Glutamatergic neuron (in vitro differentiated cells): ENCODE measurements around the gene PLCG2. TPM values are rescaled to one million over a fixed set of nuclear protein-coding genes. Genes with fewer than 3 reads are reported as not detected.

Source experiments
- DNase-seq: peaks from one replicate; pipeline ENCODE4 v3.0.0; 2022
- H3K27ac Mint-ChIP-seq: one replicate; pipeline ENCODE4 v1.8.0; 2020; ENCODE audit warnings: mild to moderate bottlenecking, mixed read lengths, inconsistent platforms; ENCODE audit not compliant: unreplicated experiment
- H3K27me3 Mint-ChIP-seq: one replicate; pipeline ENCODE4 v1.8.0; 2020; ENCODE audit warnings: mild to moderate bottlenecking, moderate library complexity, mixed read lengths, inconsistent platforms; ENCODE audit not compliant: unreplicated experiment
- H3K36me3 Mint-ChIP-seq: one replicate; pipeline ENCODE4 v1.8.0; 2020; ENCODE audit warnings: mild to moderate bottlenecking, mixed read lengths, inconsistent platforms; ENCODE audit not compliant: unreplicated experiment
- H3K4me1 Mint-ChIP-seq: one replicate; pipeline ENCODE4 v1.8.0; 2020; ENCODE audit warnings: mild to moderate bottlenecking, low read depth, mixed read lengths, inconsistent platforms; ENCODE audit not compliant: unreplicated experiment
- H3K4me3 Mint-ChIP-seq: one replicate; pipeline ENCODE4 v1.8.0; 2020; ENCODE audit warnings: mild to moderate bottlenecking, mixed read lengths, inconsistent platforms; ENCODE audit not compliant: unreplicated experiment
- H3K9me3 Mint-ChIP-seq: one replicate; pipeline ENCODE4 v1.8.0; 2020; ENCODE audit warnings: mild to moderate bottlenecking, moderate library complexity, mixed read lengths, inconsistent platforms; ENCODE audit not compliant: unreplicated experiment
- total RNA-seq: library from RNA; stranded (reverse); fragmentation: NEBNext Ultra II Directional; extraction: Animal tissue kit (Norgen Biotek cat#: 25700); gene quantifications from one replicate; pipeline ENCODE4 v1.2.1, GENCODE V29; 2021; ENCODE audit not compliant: unreplicated experiment
- TF ChIP-seq, protein P1 (sequence below): fragments of 200-600 bp; sonication (generic); IDR thresholded peaks from one replicate; pipeline ENCODE4 v1.5.0; 2021; ENCODE audit not compliant: partially characterized antibody, unreplicated experiment

Gene PLCG2
- total RNA-seq, 1 donor from 2014 or later: 0.49 TPM

DNA sequence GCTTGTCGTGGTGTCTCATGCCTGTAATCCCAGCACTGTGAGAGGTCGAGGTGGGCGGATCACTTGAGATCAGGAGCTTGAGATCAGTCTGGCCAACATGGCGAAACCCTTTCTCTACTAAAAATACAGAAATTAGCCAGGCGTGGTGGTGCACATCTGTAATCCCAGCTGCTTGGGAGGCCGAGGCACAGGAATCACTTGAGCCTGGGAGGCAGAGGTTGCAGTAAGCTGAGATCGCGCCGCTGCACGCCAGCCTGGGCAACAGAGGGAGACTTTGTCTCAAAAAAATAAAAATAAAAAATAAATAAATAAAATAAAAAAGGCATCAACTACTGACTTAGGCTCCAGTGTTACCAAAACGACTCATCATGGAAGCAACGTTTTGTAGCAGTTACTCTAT, 115.5 kb downstream of the PLCG2 start:
- DNase-seq: no peak
- TF ChIP-seq, protein P1, sequence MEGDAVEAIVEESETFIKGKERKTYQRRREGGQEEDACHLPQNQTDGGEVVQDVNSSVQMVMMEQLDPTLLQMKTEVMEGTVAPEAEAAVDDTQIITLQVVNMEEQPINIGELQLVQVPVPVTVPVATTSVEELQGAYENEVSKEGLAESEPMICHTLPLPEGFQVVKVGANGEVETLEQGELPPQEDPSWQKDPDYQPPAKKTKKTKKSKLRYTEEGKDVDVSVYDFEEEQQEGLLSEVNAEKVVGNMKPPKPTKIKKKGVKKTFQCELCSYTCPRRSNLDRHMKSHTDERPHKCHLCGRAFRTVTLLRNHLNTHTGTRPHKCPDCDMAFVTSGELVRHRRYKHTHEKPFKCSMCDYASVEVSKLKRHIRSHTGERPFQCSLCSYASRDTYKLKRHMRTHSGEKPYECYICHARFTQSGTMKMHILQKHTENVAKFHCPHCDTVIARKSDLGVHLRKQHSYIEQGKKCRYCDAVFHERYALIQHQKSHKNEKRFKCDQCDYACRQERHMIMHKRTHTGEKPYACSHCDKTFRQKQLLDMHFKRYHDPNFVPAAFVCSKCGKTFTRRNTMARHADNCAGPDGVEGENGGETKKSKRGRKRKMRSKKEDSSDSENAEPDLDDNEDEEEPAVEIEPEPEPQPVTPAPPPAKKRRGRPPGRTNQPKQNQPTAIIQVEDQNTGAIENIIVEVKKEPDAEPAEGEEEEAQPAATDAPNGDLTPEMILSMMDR: no peak
- Mint-ChIP-seq H3K4me1 (no peaks in the 10 kb centered on the region), H3K4me3 (no peak overlapping the region), H3K27me3 (no peaks in the 10 kb centered on the region), H3K27ac (no peak overlapping the region), H3K9me3 (no peaks in the 10 kb centered on the region), H3K36me3 (no peaks in the 10 kb centered on the region)

DNA sequence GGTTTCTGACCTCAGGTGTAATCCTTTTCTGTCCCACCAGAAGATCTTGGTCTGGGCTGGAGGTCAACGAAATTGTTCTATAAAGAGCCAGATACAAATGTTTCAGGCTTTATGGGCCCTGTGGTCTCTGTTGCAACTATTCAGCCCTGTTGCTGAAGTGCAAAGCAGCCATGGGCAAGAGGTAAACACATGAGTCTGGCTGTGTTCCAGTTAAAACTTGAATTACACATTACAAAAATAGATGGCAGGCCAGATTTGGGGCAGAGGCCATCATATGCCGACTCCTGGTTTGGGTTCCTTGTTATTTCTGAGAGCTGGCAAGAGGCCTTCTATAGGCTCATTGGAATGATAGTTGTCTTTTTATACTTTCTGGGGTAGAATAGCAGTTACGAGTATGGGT, 117.8 kb downstream of the PLCG2 start:
- Mint-ChIP-seq H3K27ac (no peak overlapping the region), H3K36me3 (no peaks in the 10 kb centered on the region), H3K9me3 (no peaks in the 10 kb centered on the region), H3K4me1 (no peaks in the 10 kb centered on the region), H3K4me3 (no peak overlapping the region), H3K27me3 (no peaks in the 10 kb centered on the region)
- TF ChIP-seq, protein P1: no peak
- DNase-seq: no peak

DNA sequence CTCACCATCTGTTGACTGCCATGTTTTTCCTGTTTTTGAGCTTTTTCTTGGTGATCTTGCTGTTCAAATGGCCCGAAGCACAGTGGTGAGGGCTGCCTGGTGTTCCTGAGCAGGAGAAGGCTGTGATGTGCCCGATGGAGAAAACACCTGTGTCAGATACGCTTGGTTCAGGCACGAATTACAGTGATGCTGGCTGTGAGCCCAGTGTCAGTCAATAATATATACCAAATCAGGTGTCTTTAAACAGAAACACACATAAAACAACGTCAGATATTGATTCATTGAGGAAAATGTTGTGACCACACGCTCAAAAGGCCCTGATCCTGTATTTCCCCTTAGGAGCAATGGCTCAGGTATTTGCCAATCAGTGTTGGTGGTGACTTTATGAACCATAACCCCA, 120.5 kb downstream of the PLCG2 start:
- Mint-ChIP-seq H3K27me3 (peaks cover 4% of the 10 kb centered on the region), H3K36me3 (peaks cover 10% of the 10 kb centered on the region), H3K4me3 (no peak overlapping the region), H3K27ac (no peak overlapping the region), H3K9me3 (no peaks in the 10 kb centered on the region), H3K4me1 (no peaks in the 10 kb centered on the region)
- no peak for DNase-seq
- TF ChIP-seq, protein P1: no peak

DNA sequence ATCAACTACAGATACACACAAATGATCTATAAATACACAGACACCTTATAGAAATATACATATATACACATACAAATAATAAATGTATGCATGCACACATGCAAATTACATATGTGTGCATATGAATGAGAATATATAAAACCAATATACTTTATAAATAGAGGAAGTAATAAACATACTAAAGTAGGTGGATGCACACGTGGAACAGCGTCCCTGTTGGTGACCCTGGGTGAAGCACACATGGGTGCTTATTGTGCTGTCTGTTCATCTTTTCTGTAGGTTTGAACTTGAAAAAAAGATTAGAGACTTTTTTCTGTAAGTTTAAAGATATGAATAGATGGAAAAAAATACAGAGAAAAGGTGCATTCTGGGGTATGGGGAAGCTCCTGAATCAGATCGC, 120.9 kb downstream of the PLCG2 start:
- Mint-ChIP-seq H3K27ac (no peak overlapping the region), H3K36me3 (peaks cover 10% of the 10 kb centered on the region), H3K27me3 (peaks cover 4% of the 10 kb centered on the region), H3K9me3 (no peaks in the 10 kb centered on the region), H3K4me3 (no peak overlapping the region), H3K4me1 (no peaks in the 10 kb centered on the region)
- DNase-seq: no peak
- TF ChIP-seq, protein P1: no peak

DNA sequence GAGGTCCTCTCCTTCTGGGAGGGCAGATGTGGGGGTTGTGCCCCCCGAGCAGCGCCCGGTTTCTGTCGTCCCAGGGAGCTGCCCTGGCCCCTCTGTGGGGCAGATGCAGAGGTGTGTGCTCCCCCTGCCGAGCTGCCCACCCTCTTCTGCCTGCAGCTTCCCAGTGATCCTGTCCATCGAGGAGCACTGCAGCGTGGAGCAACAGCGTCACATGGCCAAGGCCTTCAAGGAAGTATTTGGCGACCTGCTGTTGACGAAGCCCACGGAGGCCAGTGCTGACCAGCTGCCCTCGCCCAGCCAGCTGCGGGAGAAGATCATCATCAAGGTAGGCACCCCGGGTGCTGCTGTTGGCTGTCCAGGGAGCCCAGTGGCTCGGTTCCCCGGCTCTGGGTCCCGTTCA, 121.4 kb downstream of the PLCG2 start:
- Mint-ChIP-seq H3K36me3 (peaks cover 10% of the 10 kb centered on the region), H3K27ac (no peak overlapping the region), H3K9me3 (no peaks in the 10 kb centered on the region)

More for the DNA sequence above, 121.4 kb downstream of the PLCG2 start:
- H3K4me1 Mint-ChIP-seq: no peaks in the 10 kb centered on the region
- DNase-seq: no peak
- TF ChIP-seq, protein P1: no peak
- H3K4me3 Mint-ChIP-seq: no peak overlapping the region
- H3K27me3 Mint-ChIP-seq: peaks cover 4% of the 10 kb centered on the region
